GM23338 (cell line): ENCODE results near the gene ARPC4. TPM values are rescaled to one million over a fixed set of nuclear protein-coding genes. Genes with fewer than 3 reads are reported as not detected.

Experiments used
- ATAC-seq: fragments of 200-7000 bp; cut with Tn5 transposase; 3 replicates; pipeline ENCODE4 v1.9.1; 2020
- DNase-seq: peaks from one replicate; pipeline ENCODE4 v3.0.0-alpha.2; 2015; ENCODE audit warnings: low spot score
- H2AFZ ChIP-seq: fragments of 200-600 bp; sonication (generic); 2 replicates; pipeline ENCODE4 v1.8.0; 2016; ENCODE audit warnings: antibody characterized with exemption, mild to moderate bottlenecking, moderate library complexity
- H3F3A ChIP-seq: fragments of 200-600 bp; sonication (generic); replicated peaks from 2 replicates; pipeline ENCODE4 v1.8.0; 2017; ENCODE audit warnings: antibody characterized with exemption, mixed run types, low read depth
- H3K27ac ChIP-seq: fragments of 200-600 bp; sonication (generic); 2 replicates; pipeline ENCODE4 v1.6.1; 2016; ENCODE audit warnings: low read depth
- H3K27me3 ChIP-seq: fragments of 200-600 bp; sonication (generic); 2 replicates; pipeline ENCODE4 v1.8.0; 2016; ENCODE audit warnings: mild to moderate bottlenecking, mixed run types, moderate library complexity; ENCODE audit not compliant: insufficient read depth
- H3K36me3 ChIP-seq: fragments of 200-600 bp; sonication (generic); 2 replicates; pipeline ENCODE4 v1.8.0; 2016; ENCODE audit warnings: mild to moderate bottlenecking; ENCODE audit not compliant: insufficient read depth
- H3K4me1 ChIP-seq: fragments of 200-600 bp; sonication (generic); 2 replicates; pipeline ENCODE4 v1.8.0; 2016; ENCODE audit warnings: mild to moderate bottlenecking, moderate library complexity; ENCODE audit not compliant: insufficient read depth
- H3K4me2 ChIP-seq: fragments of 200-600 bp; sonication (generic); 2 replicates; pipeline ENCODE4 v1.7.1; 2017; ENCODE audit warnings: mixed run types
- H3K4me3 ChIP-seq: fragments of 200-600 bp; sonication (generic); 2 replicates; pipeline ENCODE4 v1.6.1; 2016; ENCODE audit warnings: mixed run types
- H3K79me2 ChIP-seq: fragments of 200-600 bp; sonication (generic); replicated peaks from 2 replicates; pipeline ENCODE4 v1.8.0; 2017; ENCODE audit warnings: mild to moderate bottlenecking; ENCODE audit not compliant: insufficient read depth
- H3K9me2 ChIP-seq: fragments of 200-600 bp; sonication (generic); 2 replicates; pipeline ENCODE4 v1.8.0; 2017; ENCODE audit not compliant: insufficient read depth
- H4K20me1 ChIP-seq: fragments of 200-600 bp; sonication (generic); replicated peaks from 2 replicates; pipeline ENCODE4 v1.8.0; 2017; ENCODE audit warnings: mild to moderate bottlenecking; ENCODE audit not compliant: insufficient read depth
- H3K27ac Mint-ChIP-seq: 2 replicates; pipeline ENCODE4 v1.8.0; 2020; ENCODE audit warnings: inconsistent platforms, mild to moderate bottlenecking, moderate library complexity, mixed read lengths
- H3K27me3 Mint-ChIP-seq: 3 replicates; pipeline ENCODE4 v1.8.0; 2022; ENCODE audit warnings: low read depth, mild to moderate bottlenecking, moderate library complexity, mixed read lengths, inconsistent platforms; ENCODE audit not compliant: insufficient read depth, poor library complexity
- H3K36me3 Mint-ChIP-seq: 3 replicates; pipeline ENCODE4 v1.8.0; 2021; ENCODE audit warnings: low read depth, mild to moderate bottlenecking, inconsistent platforms, moderate library complexity, mixed read lengths
- H3K4me1 Mint-ChIP-seq: 3 replicates; pipeline ENCODE4 v1.8.0; 2020; ENCODE audit warnings: mild to moderate bottlenecking, inconsistent platforms, mixed read lengths
- H3K4me3 Mint-ChIP-seq: 3 replicates; pipeline ENCODE4 v1.8.0; 2021; ENCODE audit warnings: moderate library complexity, mild to moderate bottlenecking, inconsistent platforms, mixed read lengths
- H3K9me3 Mint-ChIP-seq: 3 replicates; pipeline ENCODE4 v1.8.0; 2020; ENCODE audit warnings: moderate library complexity, mild to moderate bottlenecking, inconsistent platforms, mixed read lengths
- CREB1 ChIP-seq: fragments of 250-450 bp; sonication (Bioruptor Pico); IDR thresholded peaks from 2 replicates; pipeline ENCODE4 v1.5.0; 2020; ENCODE audit warnings: low read depth, mild to moderate bottlenecking, moderate library complexity
- CTCF ChIP-seq, 2 experiments: fragments of 200-600 bp in 1 of 2; sonication (generic) in 1 of 2; conservative IDR thresholded peaks; 2 replicates each; pipeline versions ENCODE4 v1.5.1 to v1.6.1; 2016 to 2017; ENCODE audit warnings: antibody characterized with exemption in 2 of 2, low read depth in 2 of 2, mild to moderate bottlenecking in 2 of 2, moderate library complexity in 1 of 2
- ETS1 ChIP-seq: IDR thresholded peaks from 2 replicates; pipeline ENCODE4 v1.6.1; 2016; ENCODE audit warnings: antibody characterized with exemption
- EZH2phosphoT487 ChIP-seq: fragments of 200-600 bp; sonication (generic); IDR thresholded peaks from one replicate; pipeline ENCODE4 v1.8.1; 2018; ENCODE audit warnings: antibody characterized with exemption; ENCODE audit not compliant: unreplicated experiment
- JUNB ChIP-seq: IDR thresholded peaks from one replicate; pipeline ENCODE4 v1.6.1; 2016; ENCODE audit warnings: antibody characterized with exemption; ENCODE audit not compliant: unreplicated experiment
- NANOG ChIP-seq: IDR thresholded peaks from 2 replicates; pipeline ENCODE4 v1.6.1; 2016; ENCODE audit warnings: antibody characterized with exemption, borderline replicate concordance
- POLR2AphosphoS5 ChIP-seq: IDR thresholded peaks from 2 replicates; pipeline ENCODE4 v1.6.1; 2016; ENCODE audit warnings: antibody characterized with exemption, low read depth
- REST ChIP-seq: IDR thresholded peaks from one replicate; pipeline ENCODE4 v1.6.1; 2018; ENCODE audit warnings: antibody characterized with exemption; ENCODE audit not compliant: unreplicated experiment
- ZNF331 ChIP-seq: fragments of 250-450 bp; sonication (Bioruptor Pico); IDR thresholded peaks from 2 replicates; pipeline ENCODE4 v1.5.0; 2020; ENCODE audit warnings: low read depth, mild to moderate bottlenecking, moderate library complexity
- ZNF462 ChIP-seq: fragments of 250-450 bp; sonication (Bioruptor Pico); IDR thresholded peaks from 2 replicates; pipeline ENCODE4 v1.5.0; 2020; ENCODE audit warnings: mild to moderate bottlenecking, moderate library complexity
- polyA plus RNA-seq: library from polyadenylated mRNA; unstranded; fragments of >200 nt; fragmentation: Nextera tagmentation; extraction: Ambion mirVana; gene quantifications from 2 replicates; pipeline ENCODE4 v1.2.1, GENCODE V29; 2016
- total RNA-seq: library from RNA; depleted of rRNA; stranded (reverse); fragments of >200 nt; shearing (Covaris generic); gene quantifications from 2 replicates; pipeline ENCODE4 v1.2.3, GENCODE V29; 2014

Gene ARPC4
- total and polyA plus RNA-seq, 2 experiments from 2014 or later, result 71.9 to 176 TPM

- Histone ChIP-seq H3K4me2 (no peak overlapping the region), H3K27ac (no peak overlapping the region), H2AFZ (no peak overlapping the region), H3K4me1 (0 out of 2 replicates have a peak, but pooled peaks cover 7% of the 10 kb centered on the region), H3K4me3 (no peak overlapping the region), H3K27me3 (no peaks in the 10 kb centered on the region), H3K79me2 (no peaks in the 10 kb centered on the region), H3K9me2 (no peaks in the 10 kb centered on the region), H3K36me3 (peaks cover 48% of the 10 kb centered on the region), H3F3A (peaks cover 28% of the 10 kb centered on the region), H4K20me1 (peaks cover 28% of the 10 kb centered on the region)
- Mint-ChIP-seq H3K4me3 (no peak overlapping the region), H3K36me3 (peaks cover 70% of the 10 kb centered on the region), H3K27ac (no peak overlapping the region), H3K4me1 (peaks cover 12% of the 10 kb centered on the region), H3K27me3 (peaks cover 5% of the 10 kb centered on the region), H3K9me3 (no peaks in the 10 kb centered on the region)
- TF ChIP-seq CREB1 (no peak), CTCF (conservative IDR thresholded peaks at IDR 0.05; ENCODE audit: low read depth in 2 of 2) (no peak), JUNB (no peak), NANOG (no peak), ZNF331 (no peak), REST (no peak), ZNF462 (no peak), ETS1 (no peak), EZH2phosphoT487 (no peak), POLR2AphosphoS5 (no peak)
- DNase-seq (no peak), ATAC-seq (no peak)
Observed at GRCh38 chr3:9804996-9805395, 12.1 kb downstream of the ARPC4 start.
